KMS-11 (cell line): ENCODE results near the gene TEKT5.

Experiments used
- H2AFZ ChIP-seq: fragments of 200-600 bp; sonication (generic); 2 replicates; pipeline ENCODE4 v1.6.1; 2016; ENCODE audit warnings: antibody characterized with exemption, mixed run types, low read depth
- H3K27ac ChIP-seq: fragments of 200-600 bp; sonication (generic); 2 replicates; pipeline ENCODE4 v1.6.1; 2016; ENCODE audit warnings: mild to moderate bottlenecking, mixed run types
- H3K27me3 ChIP-seq: fragments of 200-600 bp; sonication (generic); 2 replicates; pipeline ENCODE4 v1.6.1; 2017; ENCODE audit warnings: mild to moderate bottlenecking, low read depth, mixed run types, moderate library complexity; ENCODE audit not compliant: insufficient read depth
- H3K36me3 ChIP-seq: fragments of 200-600 bp; sonication (generic); 2 replicates; pipeline ENCODE4 v1.6.1; 2017; ENCODE audit warnings: mild to moderate bottlenecking, mixed run types; ENCODE audit not compliant: insufficient read depth
- H3K4me1 ChIP-seq: fragments of 200-600 bp; sonication (generic); 2 replicates; pipeline ENCODE4 v1.6.1; 2016; ENCODE audit warnings: mild to moderate bottlenecking, low read depth, mixed run types; ENCODE audit not compliant: poor library complexity, severe bottlenecking
- H3K4me2 ChIP-seq: fragments of 200-600 bp; sonication (generic); 2 replicates; pipeline ENCODE4 v1.7.0; 2016; ENCODE audit warnings: mild to moderate bottlenecking, mixed run types
- H3K4me3 ChIP-seq: fragments of 200-600 bp; sonication (generic); IDR thresholded peaks from 2 replicates; pipeline ENCODE4 v1.6.1; 2017; ENCODE audit warnings: low read depth, low read length, mixed read lengths; ENCODE audit not compliant: insufficient read depth
- H3K79me2 ChIP-seq: fragments of 200-600 bp; sonication (generic); 2 replicates; pipeline ENCODE4 v1.6.1; 2016; ENCODE audit warnings: low read depth, mixed run types; ENCODE audit not compliant: insufficient read depth
- H3K9ac ChIP-seq: fragments of 200-600 bp; sonication (generic); 2 replicates; pipeline ENCODE4 v1.6.1; 2016; ENCODE audit warnings: mild to moderate bottlenecking, mixed run types
- H4K20me1 ChIP-seq: fragments of 200-600 bp; sonication (generic); 2 replicates; pipeline ENCODE4 v1.6.1; 2016; ENCODE audit warnings: mild to moderate bottlenecking, mixed run types; ENCODE audit not compliant: insufficient read depth
- TF ChIP-seq, protein P1 (sequence below): fragments of 200-600 bp; sonication (generic); conservative IDR thresholded peaks from 2 replicates; pipeline ENCODE4 v1.6.1; 2017; ENCODE audit warnings: low read depth, mild to moderate bottlenecking, antibody characterized with exemption, low read length, moderate library complexity, mixed read lengths

The TEKT5 gene

DNA sequence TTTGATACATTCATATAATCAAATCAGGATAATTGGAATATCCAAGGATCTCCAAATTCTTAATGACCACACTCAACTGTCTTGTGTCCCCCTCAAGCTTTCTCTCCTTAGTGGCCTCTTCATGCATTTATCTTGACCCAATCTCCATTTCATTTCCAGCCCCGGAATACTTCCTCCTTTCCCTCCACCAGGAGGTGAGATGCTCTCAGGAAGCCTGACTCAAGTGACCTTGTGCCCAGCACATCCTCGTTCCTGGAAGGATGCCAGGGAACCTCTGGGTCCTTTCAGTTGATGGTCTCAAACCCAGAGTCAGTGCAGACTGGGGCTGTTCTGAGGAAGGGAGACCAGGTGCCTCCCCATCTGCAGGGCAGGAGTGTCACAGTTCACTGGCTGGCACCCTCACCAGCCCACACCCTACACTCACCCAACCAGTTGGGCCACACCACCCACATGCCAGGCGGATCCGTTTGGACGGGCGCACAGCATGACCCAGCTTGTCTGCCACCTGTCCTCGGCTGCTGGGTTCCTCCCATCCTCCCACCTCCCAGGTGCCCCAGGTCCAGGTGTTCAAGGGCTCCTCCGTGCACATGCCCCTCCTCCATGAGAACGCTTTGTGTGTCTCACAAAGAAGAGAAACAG lies 100.3 kb downstream of the TEKT5 start:
- H2AFZ ChIP-seq, result no peak overlapping the region
- no peaks in the 10 kb centered on the region for H3K79me2 ChIP-seq
- no peak overlapping the region for H3K9ac ChIP-seq
- H3K27me3 ChIP-seq, result no peaks in the 10 kb centered on the region
- H3K4me2 ChIP-seq, result no peak overlapping the region
- H4K20me1 ChIP-seq, result no peaks in the 10 kb centered on the region
- H3K36me3 ChIP-seq, result no peaks in the 10 kb centered on the region
- H3K4me1 ChIP-seq, result peaks cover 27% of the 10 kb centered on the region
- no peak overlapping the region for H3K27ac ChIP-seq
- H3K4me3 ChIP-seq, result no peak overlapping the region
- TF ChIP-seq, protein P1, sequence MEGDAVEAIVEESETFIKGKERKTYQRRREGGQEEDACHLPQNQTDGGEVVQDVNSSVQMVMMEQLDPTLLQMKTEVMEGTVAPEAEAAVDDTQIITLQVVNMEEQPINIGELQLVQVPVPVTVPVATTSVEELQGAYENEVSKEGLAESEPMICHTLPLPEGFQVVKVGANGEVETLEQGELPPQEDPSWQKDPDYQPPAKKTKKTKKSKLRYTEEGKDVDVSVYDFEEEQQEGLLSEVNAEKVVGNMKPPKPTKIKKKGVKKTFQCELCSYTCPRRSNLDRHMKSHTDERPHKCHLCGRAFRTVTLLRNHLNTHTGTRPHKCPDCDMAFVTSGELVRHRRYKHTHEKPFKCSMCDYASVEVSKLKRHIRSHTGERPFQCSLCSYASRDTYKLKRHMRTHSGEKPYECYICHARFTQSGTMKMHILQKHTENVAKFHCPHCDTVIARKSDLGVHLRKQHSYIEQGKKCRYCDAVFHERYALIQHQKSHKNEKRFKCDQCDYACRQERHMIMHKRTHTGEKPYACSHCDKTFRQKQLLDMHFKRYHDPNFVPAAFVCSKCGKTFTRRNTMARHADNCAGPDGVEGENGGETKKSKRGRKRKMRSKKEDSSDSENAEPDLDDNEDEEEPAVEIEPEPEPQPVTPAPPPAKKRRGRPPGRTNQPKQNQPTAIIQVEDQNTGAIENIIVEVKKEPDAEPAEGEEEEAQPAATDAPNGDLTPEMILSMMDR, result no peak

DNA sequence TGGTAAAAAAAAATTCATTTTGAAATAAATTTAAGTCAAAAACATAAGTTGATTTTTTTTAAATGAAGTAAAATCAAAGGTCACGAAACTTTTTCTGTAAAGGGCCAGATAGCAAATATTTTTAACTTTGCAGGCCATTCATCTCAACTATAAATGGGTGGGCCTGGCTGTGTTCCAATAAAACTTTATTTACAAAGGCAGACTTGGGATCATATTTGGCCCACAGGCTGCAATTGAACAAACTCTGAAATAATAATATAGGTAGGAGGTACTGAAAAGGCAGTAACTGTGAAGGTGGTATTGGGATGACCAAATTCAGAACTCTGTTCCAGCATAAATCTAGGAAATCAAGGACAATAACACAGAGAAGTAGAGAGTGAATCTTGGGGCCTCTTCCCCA lies 102.1 kb downstream of the TEKT5 start:
- H3K27ac ChIP-seq, result no peak overlapping the region
- no peak overlapping the region for H3K4me2 ChIP-seq
- H3K36me3 ChIP-seq, result no peaks in the 10 kb centered on the region
- no peaks in the 10 kb centered on the region for H4K20me1 ChIP-seq
- no peak overlapping the region for H3K4me3 ChIP-seq
- no peaks in the 10 kb centered on the region for H3K27me3 ChIP-seq
- H3K4me1 ChIP-seq, result peaks cover 10% of the 10 kb centered on the region
- H3K9ac ChIP-seq, result no peak overlapping the region
- H2AFZ ChIP-seq, result no peak overlapping the region
- TF ChIP-seq, protein P1, result no peak
- no peaks in the 10 kb centered on the region for H3K79me2 ChIP-seq

DNA sequence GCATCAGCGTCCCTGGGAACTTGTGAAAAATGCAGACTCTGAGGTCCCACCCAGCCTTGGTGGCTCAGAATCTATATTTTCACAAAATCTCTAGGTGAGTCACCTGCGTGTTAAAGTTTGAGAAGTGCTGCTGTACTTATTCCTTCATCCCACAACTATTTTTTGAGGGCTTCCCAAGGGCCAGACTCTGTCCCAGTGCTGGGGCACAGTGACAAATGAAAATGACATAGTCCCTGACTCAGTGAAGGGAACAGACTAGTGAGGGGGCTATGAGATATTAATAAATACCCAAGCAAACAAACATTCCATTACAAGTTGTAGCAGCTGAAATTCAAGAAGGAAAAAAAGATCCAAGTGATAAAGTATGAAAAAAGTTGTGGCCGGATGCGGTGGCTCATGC lies 104.4 kb downstream of the TEKT5 start:
- Histone ChIP-seq H3K36me3 (no peaks in the 10 kb centered on the region), H3K27me3 (no peaks in the 10 kb centered on the region), H3K9ac (no peak overlapping the region), H2AFZ (no peak overlapping the region), H3K4me1 (no peaks in the 10 kb centered on the region), H3K4me3 (no peak overlapping the region), H3K4me2 (no peak overlapping the region), H3K79me2 (no peaks in the 10 kb centered on the region), H3K27ac (no peak overlapping the region), H4K20me1 (no peaks in the 10 kb centered on the region)
- TF ChIP-seq, protein P1, result no peak

DNA sequence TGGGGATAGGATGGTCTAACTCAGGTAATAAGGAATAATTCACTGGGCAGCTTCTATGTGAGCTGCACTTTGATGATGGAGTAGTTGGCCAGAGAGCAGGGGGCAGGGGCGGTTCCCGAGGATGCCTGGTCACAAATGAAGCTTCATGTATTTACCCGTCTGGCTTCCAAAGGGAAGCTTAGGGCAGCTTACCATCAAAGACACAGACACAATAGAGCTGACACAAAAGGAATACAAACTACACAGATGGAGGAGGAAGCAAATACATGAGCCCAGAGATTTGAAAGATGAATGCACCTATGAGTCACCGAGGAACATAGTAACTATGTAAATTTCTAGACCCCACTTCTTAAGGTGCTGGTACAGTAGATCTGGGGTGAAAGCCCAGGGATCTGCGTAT lies 105.6 kb downstream of the TEKT5 start:
- H3K4me2 ChIP-seq, result no peak overlapping the region
- no peaks in the 10 kb centered on the region for H3K79me2 ChIP-seq
- no peaks in the 10 kb centered on the region for H4K20me1 ChIP-seq
- H3K4me3 ChIP-seq, result no peak overlapping the region
- H3K4me1 ChIP-seq, result no peaks in the 10 kb centered on the region
- TF ChIP-seq, protein P1, result no peak
- no peak overlapping the region for H2AFZ ChIP-seq
- H3K27ac ChIP-seq, result no peak overlapping the region
- no peaks in the 10 kb centered on the region for H3K36me3 ChIP-seq
- H3K9ac ChIP-seq, result no peak overlapping the region
- no peaks in the 10 kb centered on the region for H3K27me3 ChIP-seq
